ENCODE data around the gene DOCK1.

The DOCK1 gene

GRCh38 chr10:127027786-127028185 lies 122.6 kb downstream of the DOCK1 start:
- TF ChIP-seq MYC (IDR thresholded peaks at IDR 0.05; ENCODE audit: low read depth, low read length) = no peak
- no peak for TF ChIP-seq POLR2A (IDR thresholded peaks at IDR 0.05; ENCODE audit: extremely low read depth, insufficient read length)
- no peak for TF ChIP-seq MAX (IDR thresholded peaks at IDR 0.05; ENCODE audit: low read depth, low read length)
- H3K4me3 ChIP-seq (ENCODE audit: low read depth, low read length) = no peak overlapping the region
- DNase-seq (ENCODE audit: low read depth) = no peak

- TF ChIP-seq POLR2A (IDR thresholded peaks at IDR 0.05; ENCODE audit: extremely low read depth, insufficient read length) (no peak), MAX (IDR thresholded peaks at IDR 0.05; ENCODE audit: low read depth, low read length) (no peak), MYC (IDR thresholded peaks at IDR 0.05; ENCODE audit: low read depth, low read length) (no peak), CTCF (IDR thresholded peaks at IDR 0.05; ENCODE audit: low read depth, low read length) (no peak)
- no peak for DNase-seq (ENCODE audit: low read depth)
- no peak overlapping the region for H3K4me3 ChIP-seq (ENCODE audit: low read depth, low read length)
Observed at GRCh38 chr10:127028556-127028955, 123.3 kb downstream of the DOCK1 start.

GRCh38 chr10:127029061-127029460 lies 123.8 kb downstream of the DOCK1 start:
- H3K4me3 ChIP-seq (ENCODE audit: low read depth, low read length) = no peak overlapping the region
- DNase-seq (ENCODE audit: low read depth) = no peak
- TF ChIP-seq POLR2A (IDR thresholded peaks at IDR 0.05; ENCODE audit: extremely low read depth, insufficient read length) (no peak), MYC (IDR thresholded peaks at IDR 0.05; ENCODE audit: low read depth, low read length) (no peak), MAX (IDR thresholded peaks at IDR 0.05; ENCODE audit: low read depth, low read length) (no peak), CTCF (IDR thresholded peaks at IDR 0.05; ENCODE audit: low read depth, low read length) (no peak)

GRCh38 chr10:127033216-127034033 lies 128.2 kb downstream of the DOCK1 start:
- no peak for DNase-seq (ENCODE audit: low read depth)
- no peak for TF ChIP-seq POLR2A (IDR thresholded peaks at IDR 0.05; ENCODE audit: extremely low read depth, insufficient read length)
- no peak for TF ChIP-seq CTCF (IDR thresholded peaks at IDR 0.05; ENCODE audit: low read depth, low read length)
- no peak for TF ChIP-seq MAX (IDR thresholded peaks at IDR 0.05; ENCODE audit: low read depth, low read length)
- no peak for TF ChIP-seq MYC (IDR thresholded peaks at IDR 0.05; ENCODE audit: low read depth, low read length)

GRCh38 chr10:127034034-127034633 lies 128.9 kb downstream of the DOCK1 start:
- H3K4me3 ChIP-seq (ENCODE audit: low read depth, low read length) = no peak overlapping the region
- TF ChIP-seq MAX (IDR thresholded peaks at IDR 0.05; ENCODE audit: low read depth, low read length) = no peak
- TF ChIP-seq CTCF (IDR thresholded peaks at IDR 0.05; ENCODE audit: low read depth, low read length) = no peak
- no peak for TF ChIP-seq POLR2A (IDR thresholded peaks at IDR 0.05; ENCODE audit: extremely low read depth, insufficient read length)
- no peak for TF ChIP-seq MYC (IDR thresholded peaks at IDR 0.05; ENCODE audit: low read depth, low read length)
- DNase-seq (ENCODE audit: low read depth) = no peak

More at GRCh38 chr10:127033216-127034033, 128.2 kb downstream of the DOCK1 start:
- H3K4me3 ChIP-seq (ENCODE audit: low read depth, low read length) = no peak overlapping the region

GRCh38 chr10:127034790-127035189 lies 129.6 kb downstream of the DOCK1 start:
- no peak for TF ChIP-seq POLR2A (IDR thresholded peaks at IDR 0.05; ENCODE audit: extremely low read depth, insufficient read length)
- no peak for TF ChIP-seq CTCF (IDR thresholded peaks at IDR 0.05; ENCODE audit: low read depth, low read length)
- TF ChIP-seq MYC (IDR thresholded peaks at IDR 0.05; ENCODE audit: low read depth, low read length) = no peak
- TF ChIP-seq MAX (IDR thresholded peaks at IDR 0.05; ENCODE audit: low read depth, low read length) = no peak
- no peak overlapping the region for H3K4me3 ChIP-seq (ENCODE audit: low read depth, low read length)
- DNase-seq (ENCODE audit: low read depth) = no peak

Data from NB4 (cell line).